ENCODE results near the gene TBC1D24.
"Not testable (repeated sequence)": the region's sequence is repeated elsewhere in the genome, so short reads cannot be mapped to it uniquely, and the experiment has no call there.

Gene TBC1D24

DNA sequence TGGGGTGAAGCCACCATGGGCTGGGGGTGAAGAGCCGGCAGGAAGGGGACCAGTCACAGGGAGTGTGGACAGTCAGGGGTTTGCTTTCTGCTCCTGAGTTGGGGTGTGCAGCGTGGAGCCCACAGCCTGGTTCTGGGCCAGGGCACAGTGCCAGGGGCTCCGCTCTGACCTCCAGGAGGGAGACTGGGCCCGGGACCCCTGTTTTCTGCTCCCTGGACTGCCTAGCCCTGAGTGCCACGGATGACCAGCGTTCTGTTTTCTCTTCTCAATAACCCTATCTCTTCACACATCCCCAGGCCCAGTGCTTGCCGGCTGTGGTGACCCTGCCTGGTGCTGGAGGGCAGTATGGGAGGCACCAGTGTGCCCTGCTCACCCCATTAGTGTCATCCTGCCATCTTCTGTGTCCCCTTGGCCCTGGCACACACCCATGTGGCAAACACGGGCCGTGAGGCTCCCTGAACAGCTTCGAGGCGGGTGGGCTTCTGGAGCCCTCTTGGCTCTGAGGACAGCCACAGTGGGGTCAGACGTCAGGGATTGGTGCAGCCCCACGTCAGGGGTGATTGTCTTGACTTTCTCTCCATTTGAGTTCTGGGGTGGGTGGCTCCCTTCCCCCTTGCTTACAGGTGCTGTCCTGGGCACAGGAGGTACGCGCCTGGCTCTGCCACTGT, 55.2 kb downstream of the TBC1D24 start:
- DNase-seq: no peak

DNA sequence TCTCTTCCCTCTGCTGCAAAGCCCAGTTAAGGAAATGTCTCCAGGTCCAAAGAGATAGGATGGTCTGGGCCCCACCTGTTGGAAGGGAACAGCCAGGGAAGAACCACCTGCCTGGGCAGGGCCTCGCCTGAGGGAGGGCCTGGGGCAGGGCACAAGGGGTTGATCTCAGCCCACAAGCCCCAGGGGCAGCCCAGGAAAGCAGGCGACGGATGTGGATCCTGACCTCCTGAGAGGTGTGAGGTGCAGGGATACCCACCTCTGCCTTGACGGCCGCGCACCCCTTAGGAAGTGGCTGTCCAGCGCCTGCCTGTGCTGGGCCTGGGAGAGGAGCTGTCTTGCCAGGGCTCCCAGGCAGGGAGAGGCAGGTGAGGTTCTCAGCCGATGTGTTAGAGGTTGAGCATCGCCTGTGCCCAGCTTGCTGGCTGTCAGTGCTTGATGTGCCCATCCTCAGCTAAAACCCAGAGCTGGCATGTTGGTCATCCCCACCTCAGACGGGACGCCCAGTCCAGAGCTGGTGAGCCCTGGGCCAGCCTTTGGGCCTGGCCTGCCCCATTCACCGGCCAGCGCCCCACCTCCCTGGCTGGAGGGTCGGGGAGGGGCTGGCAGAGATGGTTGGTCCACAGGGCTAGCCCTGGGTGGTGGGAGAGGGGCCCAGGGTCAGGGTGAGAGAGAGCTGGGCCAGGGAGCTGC, 55.8 kb downstream of the TBC1D24 start:
- DNase-seq: no peak

DNA sequence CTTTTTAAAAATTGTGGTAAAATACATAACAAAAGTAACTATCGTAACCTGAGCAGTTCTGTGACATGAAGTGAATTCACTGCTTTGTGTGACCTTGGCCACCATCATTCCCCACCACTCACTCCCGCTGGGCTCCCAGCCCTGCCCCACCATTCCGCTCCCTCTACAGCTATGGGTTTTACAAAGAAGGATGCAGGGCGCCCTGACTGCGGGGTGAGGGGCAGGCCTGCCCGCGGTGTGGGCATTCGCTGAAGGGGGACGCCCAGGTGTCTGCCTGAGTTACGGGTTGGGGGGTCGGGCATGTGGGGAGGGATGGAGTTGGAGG, 56.4 kb downstream of the TBC1D24 start, which contains the start of gene CEMP1:
TSS of gene CEMP1 (minus strand) at position 38 of the 325 bp plus-strand sequence. CDS start 335 bp downstream, outside the sequence.
- peak in 1 of 56 donors; percentile 48 for DNase-seq

DNA sequence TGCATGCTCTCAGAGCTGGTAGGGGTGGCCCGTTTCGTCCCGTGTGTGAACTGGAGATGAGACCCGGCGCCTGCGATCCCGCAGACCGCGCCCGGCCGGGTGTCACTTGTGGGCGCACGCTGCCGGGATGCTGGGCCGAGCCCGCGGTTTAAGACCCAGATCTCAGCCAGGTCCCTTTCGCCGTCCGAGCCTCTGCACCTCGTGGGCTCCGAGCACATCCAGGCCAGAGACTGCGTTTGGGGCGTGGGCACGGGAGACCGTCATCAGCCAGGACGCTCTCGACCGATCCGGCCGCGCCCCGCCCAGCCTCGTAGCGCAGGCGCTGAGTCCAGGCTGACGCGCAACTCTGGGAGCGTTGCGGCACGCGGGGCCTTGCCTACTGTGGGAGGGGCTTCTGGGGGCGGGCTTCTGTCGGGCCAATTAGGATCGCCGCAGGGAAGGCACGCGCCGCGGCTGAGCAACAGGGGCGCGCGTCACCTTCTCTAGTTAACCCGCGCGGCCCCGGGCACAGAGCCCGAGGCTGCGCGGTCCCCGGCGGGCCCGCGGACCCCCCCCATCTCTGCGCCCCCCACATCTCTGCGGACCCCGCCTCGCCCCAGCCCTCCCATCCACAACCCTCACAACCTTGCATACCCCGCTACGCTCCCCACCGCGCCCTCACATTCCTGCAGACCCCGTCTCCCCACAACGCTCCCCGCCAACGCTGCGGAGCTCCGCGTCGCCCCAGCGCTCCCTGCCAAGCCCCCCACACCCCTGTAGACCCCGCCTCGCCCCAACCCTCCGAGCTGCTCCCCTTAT, 57.0 kb downstream of the TBC1D24 start:
- DNase-seq: peak; percentile 80 to 99 (median 94)

DNA sequence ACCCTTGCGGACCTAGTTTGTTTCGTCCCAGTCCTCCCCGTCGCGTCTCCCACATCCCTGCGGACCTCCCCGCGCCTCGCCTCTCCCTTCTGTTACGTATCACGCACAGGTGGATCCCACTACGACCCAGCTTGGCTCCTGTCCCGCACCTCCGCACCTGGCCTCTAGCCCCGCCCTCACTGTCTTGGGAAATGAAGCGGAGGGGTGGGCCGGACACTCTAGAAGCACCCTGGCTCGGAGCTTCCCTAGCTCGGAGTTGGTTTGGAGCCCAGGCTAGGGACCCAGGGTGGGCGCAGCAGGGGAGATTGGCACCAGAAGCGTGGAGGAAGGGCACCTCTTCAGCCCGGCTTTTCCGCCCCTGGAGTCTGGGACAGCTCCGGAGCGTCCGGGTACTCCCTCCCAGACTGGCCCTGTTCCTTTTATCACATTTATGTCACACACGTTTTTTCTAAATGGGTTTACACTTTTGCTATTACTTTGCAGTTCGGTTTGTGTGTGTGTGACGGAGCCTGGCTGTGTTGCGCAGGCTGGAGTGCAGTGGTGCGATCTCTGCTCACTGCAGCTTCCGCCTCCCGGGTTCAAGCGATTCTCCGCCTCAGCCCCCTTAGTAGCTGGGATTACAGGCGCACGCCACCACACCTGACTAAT, 57.7 kb downstream of the TBC1D24 start:
- DNase-seq: peak in 44 of 56 donors; percentile 36 to 79 (median 59)

DNA sequence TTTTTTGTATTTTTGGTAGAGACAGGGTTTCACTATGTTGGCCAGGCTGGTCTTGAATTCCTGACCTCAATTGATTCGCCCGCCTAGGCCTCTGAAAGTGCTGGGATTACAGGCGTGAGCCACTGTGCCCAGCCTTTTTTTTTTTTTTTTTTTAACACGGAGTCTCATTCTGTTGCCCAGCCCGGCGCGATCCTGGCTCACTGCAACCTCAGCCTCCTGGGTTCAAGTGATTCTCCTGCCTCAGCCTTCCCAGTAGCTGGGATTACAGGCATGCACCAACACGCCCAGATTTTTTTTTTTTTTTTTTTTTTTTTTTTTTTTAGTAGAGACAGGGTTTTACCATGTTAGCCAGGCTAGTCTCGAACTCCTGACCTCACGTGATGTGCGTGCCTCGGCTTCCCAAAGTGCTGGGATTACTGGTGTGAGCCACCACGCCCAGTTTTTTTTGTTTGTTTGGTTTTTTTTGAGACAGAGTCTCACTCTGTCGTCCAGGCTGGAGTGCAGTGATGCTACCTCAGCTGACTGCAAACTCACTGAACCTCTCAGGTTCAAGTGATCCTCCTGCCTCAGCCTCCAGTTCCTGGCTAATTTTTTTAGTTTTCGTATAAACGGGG, 58.3 kb downstream of the TBC1D24 start:
- not testable (repeated sequence) for DNase-seq

DNA sequence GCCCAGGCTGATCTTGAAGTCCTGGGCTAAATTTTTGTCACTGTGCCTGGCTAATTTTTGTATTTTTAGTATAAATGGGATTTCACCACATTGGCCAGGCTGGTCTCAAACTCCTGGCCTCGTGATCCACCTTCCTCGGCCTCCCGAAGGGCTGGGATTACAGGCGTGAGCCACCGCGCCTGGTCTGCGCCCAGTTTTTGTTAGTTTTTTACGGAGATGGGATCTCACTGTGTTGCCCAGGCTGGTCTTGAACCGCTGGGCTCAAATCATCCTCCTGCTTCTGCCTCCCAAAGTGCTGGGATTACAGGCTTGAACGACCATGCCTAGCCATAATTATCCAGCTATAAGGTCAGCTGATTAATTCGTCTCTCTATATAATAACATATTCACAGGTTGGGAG, 59.0 kb downstream of the TBC1D24 start:
- no peak for DNase-seq

DNA sequence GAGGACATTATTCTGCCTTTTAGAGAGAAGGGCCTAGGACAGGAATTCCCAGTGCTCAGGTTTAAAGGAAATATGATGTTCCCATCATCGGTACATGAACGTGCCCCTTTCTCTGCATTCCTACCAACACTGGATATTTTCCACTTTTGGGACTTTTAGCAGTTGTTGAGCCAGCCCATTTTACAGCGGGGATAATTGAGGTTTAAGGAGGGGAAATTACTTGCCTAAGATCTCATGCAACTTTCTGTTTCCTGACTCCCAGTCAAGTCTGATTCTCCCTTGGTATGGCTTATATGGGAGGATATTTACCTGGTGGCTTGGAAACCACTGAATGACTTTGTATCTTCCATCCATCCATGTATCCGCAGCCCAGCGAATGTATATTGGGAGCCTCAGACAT, 59.4 kb downstream of the TBC1D24 start:
- not testable (repeated sequence) for DNase-seq

DNA sequence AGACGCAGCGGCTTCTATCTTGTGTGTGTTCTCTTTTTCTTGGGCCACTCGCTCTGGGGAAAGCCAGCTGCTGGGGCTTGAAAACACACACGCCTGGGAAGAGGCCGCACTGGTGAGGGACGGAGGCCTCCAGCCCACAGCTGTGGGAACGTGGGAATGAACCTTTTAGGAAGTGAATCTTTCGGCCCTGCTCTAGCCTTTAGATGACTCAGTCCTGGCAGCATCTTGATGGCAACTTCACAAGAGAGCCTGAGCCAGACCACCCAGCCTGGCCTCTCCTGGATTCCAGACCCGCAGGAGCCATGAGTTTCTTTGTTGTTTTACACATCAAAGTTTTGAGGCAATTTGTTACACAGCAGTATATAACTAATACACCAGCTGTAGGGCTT, 60.7 kb downstream of the TBC1D24 start:
- DNase-seq: no peak

DNA sequence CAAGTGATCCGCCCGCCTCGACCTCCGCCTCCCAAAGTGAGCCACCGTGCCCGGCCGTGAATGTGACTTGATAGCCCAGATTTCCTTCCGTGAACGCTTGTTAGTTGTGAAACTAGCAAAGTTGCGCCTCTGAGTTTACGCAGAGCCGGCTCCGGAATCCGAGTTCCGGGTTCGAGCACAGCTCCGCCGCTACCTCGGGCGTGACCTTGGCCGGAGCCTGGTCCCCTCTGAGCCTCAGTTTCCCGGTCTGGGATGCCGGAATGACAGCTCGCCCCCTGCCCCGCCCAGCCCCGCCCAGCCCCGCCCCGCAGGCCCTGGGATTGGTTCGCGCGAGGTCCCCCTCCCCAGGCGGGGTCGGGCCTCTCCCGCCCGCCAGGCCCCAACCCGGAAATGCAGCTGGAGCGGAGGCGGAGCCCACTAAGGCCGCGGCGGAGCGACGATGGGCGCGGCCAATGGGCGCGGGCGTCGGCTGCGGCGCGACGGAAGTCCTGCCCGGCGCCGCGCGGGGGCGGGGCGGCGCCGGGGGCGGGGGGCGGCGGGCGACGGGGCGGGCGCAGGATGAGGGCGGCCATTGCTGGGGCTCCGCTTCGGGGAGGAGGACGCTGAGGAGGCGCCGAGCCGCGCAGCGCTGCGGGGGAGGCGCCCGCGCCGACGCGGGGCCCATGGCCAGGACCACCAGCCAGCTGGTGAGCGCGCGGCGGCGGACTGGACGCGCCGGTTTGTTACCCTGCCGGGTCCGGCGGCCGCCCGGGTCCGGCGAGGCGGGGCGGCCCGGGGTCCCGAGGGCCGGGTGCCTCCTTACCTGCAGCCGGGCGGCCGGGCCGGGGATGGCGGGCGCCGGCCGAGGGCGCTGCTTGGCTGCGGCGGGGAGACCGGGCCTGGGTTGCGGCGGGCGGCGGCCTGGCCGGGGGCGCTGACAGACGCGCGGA, 62.8 kb downstream of the TBC1D24 start, which contains the start of gene PDPK1:
TSS of gene PDPK1 (plus strand) at position 571 of the 929 bp plus-strand sequence. CDS start at position 663, 92 bp downstream.
- peak in 55 of 56 donors; percentile 53 to 96 (median 91) for DNase-seq

DNA sequence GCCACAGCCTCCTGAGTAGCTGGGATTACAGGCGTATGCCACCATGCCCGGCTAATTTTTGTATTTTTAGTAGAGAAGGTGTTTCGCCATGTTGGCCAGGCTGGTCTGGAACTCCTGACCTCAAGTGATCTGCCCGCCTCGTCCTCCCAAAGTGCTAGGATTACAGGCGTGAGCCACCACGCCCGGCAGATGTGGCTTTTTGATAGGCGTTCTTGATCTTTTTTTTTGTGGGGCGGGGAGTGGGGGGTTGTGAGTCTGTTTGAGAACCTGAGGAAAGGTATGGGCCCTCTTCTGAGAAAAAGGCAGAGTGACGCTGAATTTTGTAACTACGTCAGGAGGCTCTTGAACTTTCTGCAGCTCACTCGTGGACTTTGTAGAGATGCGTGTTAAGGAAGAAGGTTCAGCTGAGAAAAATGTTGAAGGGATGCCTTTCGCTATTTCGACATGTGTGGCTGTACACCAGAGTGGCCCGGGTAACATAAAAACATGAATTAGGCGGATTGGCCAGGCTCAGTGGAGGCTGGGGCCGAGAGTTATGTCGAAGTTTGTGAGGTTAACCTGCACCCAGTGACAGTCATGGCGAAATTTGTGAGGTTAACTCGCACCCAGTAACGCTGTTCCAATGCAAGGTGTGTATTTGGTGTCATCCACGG, 64.4 kb downstream of the TBC1D24 start:
- DNase-seq: not testable (repeated sequence)

DNA sequence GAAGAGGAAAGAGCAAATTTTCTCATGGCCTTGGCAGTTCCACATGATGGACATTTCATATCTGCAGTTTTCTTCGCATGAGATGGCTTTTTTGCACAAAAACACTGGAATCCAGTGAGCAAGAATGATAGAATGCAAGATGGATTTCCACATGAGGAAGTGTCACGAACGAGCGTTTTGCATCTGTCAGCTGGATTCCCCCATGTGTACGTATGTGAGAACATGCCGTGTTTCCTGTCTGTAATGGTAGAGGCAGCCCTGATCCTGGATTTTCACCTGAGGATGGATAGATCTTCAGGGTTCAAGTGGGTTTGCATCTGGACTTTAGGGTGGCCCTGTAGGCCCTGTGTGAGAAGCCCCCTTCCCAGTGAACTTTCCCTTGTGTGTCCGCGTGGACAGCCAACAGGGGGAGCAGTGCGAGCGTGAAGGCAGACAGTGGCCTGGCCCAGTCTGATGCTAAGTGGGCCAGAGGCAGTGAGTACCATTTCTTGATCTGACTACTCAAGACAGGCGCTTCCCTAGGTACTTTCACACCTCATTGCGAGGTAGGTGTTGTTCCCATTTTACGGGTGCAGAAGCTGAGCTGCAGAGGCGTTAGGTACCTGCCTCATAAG, 65.0 kb downstream of the TBC1D24 start:
- peak in 9 of 56 donors; percentile 10 to 66 (median 27) for DNase-seq

DNA sequence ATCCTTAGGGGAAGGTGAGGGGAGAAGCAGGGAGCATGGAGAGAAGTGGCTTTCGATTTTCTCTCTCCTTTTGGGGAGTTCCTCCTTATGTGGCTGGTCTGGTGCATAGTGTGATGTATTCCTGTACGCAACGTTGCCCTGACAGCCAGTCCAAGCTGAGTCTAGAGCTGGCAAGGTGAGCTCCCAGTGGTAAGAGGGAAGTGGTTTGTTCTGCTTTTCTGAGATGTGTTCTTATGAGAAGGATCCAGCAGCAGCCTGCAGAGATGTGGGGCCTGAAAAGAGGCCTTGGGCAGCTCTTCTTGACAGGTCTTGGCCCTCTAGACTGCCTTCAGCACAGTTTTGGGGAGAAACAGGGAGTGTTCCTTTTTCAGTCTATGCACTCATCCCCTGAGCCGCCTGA, 66.0 kb downstream of the TBC1D24 start:
- not testable (repeated sequence) for DNase-seq

DNA sequence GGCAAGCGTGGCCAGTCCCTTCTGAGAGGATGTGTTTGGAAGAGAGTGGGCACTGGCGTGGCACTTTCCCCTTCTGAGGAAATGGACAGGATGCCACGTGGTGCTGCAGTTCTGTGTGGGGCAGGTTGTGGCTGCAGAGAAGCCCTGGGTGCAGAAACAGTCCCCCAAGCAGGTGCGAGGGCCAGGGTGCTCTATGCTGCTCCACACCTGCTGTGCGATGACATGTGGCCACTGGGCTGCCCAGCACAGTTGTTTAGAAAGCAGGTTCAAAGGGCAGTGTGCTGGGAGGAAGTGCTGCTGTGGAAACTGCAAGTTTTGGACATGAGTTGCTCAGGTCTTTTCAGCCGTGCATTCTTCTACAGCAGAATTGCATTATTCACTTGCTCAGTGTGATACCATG, 66.5 kb downstream of the TBC1D24 start:
- not testable (repeated sequence) for DNase-seq

DNA sequence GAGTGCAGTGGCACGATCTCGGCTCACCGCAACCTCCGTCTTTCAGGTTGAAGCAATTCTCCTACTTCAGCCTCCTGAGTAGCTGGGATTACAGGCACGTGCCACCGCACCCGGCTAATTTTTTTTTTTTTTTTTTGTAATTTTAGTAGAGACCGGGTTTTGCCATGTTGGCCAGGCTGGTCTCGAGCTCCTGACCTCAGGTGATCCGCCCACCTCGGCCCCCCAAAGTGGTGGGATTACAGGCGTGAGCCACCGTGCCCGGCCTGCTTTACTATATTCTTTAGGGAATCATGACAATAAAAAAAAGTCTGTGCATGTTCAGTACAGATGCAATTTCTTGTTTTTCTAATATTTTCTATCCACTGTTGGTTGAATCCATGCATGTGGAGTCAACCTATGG, 68.8 kb downstream of the TBC1D24 start:
- not testable (repeated sequence) for DNase-seq

DNA sequence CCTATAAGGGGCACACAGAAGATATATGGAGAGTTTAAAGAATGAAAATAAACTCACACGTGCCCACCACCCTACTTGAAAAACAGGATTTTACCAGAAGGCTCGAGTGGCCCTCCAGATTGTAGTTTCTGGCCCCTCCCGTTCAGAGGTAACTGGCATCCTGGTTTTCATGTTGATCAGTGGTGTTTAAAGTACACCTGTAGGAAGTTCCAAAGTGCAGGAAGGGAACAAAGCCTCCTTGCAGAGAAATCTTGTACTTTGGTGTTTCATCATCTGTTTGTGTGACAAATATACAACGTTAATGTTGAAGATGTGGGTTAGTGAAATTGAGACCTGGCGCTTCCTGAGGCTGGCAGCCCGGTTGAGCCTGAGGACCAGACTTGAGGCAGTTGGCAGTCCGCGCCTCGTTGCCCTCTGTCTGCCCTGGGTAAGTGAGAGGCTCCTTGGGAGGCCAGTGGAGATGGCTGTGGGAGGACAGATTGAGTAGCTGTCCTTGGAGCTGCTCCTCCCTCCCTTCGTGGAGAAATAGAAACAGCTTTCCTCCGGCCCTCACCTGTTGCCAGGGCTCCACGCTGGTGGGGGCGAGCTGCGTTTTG, 75.5 kb downstream of the TBC1D24 start:
- not testable (repeated sequence) for DNase-seq

DNA sequence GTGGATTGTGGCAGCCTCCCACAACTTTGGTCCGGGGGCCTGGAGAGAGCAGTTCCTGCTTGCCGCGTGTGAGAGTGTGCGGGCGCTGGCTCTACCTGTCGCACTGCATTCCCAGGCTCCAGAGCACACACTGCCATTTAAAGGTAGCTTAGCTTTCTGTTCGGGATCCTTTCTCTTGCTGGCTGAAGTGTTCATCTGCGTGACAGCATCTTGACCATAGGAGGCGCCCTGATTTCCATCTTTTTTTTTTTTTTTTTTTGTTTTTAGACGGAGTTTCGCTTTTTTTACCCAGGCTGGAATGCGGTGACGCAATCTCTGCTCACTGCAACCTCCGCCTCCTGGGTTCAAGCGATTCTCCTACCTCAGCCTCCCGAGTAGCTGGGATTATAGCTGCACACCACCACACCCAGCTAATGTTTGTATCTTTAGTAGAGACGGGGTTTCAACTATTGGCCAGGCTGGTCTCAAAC, 76.5 kb downstream of the TBC1D24 start:
- DNase-seq: not testable (repeated sequence)
